ENCODE results near the gene UTP20.

Gene UTP20

GRCh38 chr12:101280006-101280505, at the start of gene UTP20:
Gene UTP20, plus strand, starts transcription at chr12:101280105. Its CDS starts 178 bp downstream, at chr12:101280283.
- no peak for TF ChIP-seq CTCF (IDR thresholded peaks at IDR 0.05; ENCODE audit: insufficient read depth, low read depth, low read length, missing control alignments)
- peak; percentile 93 for DNase-seq (ENCODE audit: low read depth)
- H3K4me3 ChIP-seq (ENCODE audit: low read depth, low read length), result peak within 1 kb of the TSS; percentile 100

GRCh38 chr12:101230547-101230946, 49.4 kb upstream of the UTP20 start:
- H3K4me3 ChIP-seq (ENCODE audit: low read depth, low read length), result no peak overlapping the region
- no peak for TF ChIP-seq CTCF (IDR thresholded peaks at IDR 0.05; ENCODE audit: insufficient read depth, low read depth, low read length, missing control alignments)
- no peak for DNase-seq (ENCODE audit: low read depth)

GRCh38 chr12:101231636-101232035, 48.3 kb upstream of the UTP20 start:
- no peak for TF ChIP-seq CTCF (IDR thresholded peaks at IDR 0.05; ENCODE audit: insufficient read depth, low read depth, low read length, missing control alignments)
- no peak overlapping the region for H3K4me3 ChIP-seq (ENCODE audit: low read depth, low read length)

GRCh38 chr12:101235686-101236085, 44.2 kb upstream of the UTP20 start:
- no peak for DNase-seq (ENCODE audit: low read depth)
- no peak for TF ChIP-seq CTCF (IDR thresholded peaks at IDR 0.05; ENCODE audit: insufficient read depth, low read depth, low read length, missing control alignments)
- no peak overlapping the region for H3K4me3 ChIP-seq (ENCODE audit: low read depth, low read length)

More at GRCh38 chr12:101231636-101232035, 48.3 kb upstream of the UTP20 start:
- DNase-seq (ENCODE audit: low read depth), result no peak

GRCh38 chr12:101238306-101238705, 41.6 kb upstream of the UTP20 start:
- no peak for DNase-seq (ENCODE audit: low read depth)
- no peak overlapping the region for H3K4me3 ChIP-seq (ENCODE audit: low read depth, low read length)
- TF ChIP-seq CTCF (IDR thresholded peaks at IDR 0.05; ENCODE audit: insufficient read depth, low read depth, low read length, missing control alignments), result no peak

GRCh38 chr12:101238800-101239329, 41.0 kb upstream of the UTP20 start:
- DNase-seq (ENCODE audit: low read depth), result no peak
- no peak overlapping the region for H3K4me3 ChIP-seq (ENCODE audit: low read depth, low read length)
- no peak for TF ChIP-seq CTCF (IDR thresholded peaks at IDR 0.05; ENCODE audit: insufficient read depth, low read depth, low read length, missing control alignments)

- DNase-seq (ENCODE audit: low read depth), result no peak
- no peak overlapping the region for H3K4me3 ChIP-seq (ENCODE audit: low read depth, low read length)
- no peak for TF ChIP-seq CTCF (IDR thresholded peaks at IDR 0.05; ENCODE audit: insufficient read depth, low read depth, low read length, missing control alignments)
Measured at GRCh38 chr12:101243074-101243473, 36.8 kb upstream of the UTP20 start.

Measured in GM12865 (cell line).